Measurements from ENCODE around the gene GRIK3. TPM values are rescaled to one million over a fixed set of nuclear protein-coding genes. Genes with fewer than 3 reads are reported as not detected.

GRIK3 gene
- total RNA-seq, 1 donor from 2014 or later: 3.9 TPM

GRCh38 chr1:36879613-36880012 is 154.7 kb downstream of the GRIK3 start:
- no peak for DNase-seq (ENCODE audit: low spot score)

DNA sequence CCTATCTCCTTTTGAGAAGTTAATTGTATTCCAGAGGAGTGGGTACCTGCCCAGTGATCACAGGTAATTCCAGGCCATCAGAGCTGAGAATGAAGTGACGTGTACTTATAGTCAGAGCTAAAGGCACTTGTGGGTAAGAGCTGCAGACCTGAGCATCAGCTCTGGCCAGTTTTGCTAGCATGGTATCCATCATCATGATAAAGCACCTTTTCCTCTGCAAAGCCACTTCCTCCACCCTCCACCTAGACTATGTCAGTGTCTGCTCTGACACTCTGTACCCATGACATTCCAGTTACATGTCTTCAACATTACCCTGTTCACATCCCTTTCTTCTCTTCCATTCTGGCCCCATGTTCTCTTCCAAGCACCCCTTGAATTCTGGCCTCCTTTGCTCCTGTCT is 157.3 kb downstream of the GRIK3 start:
- no peak for DNase-seq (ENCODE audit: low spot score)

DNA sequence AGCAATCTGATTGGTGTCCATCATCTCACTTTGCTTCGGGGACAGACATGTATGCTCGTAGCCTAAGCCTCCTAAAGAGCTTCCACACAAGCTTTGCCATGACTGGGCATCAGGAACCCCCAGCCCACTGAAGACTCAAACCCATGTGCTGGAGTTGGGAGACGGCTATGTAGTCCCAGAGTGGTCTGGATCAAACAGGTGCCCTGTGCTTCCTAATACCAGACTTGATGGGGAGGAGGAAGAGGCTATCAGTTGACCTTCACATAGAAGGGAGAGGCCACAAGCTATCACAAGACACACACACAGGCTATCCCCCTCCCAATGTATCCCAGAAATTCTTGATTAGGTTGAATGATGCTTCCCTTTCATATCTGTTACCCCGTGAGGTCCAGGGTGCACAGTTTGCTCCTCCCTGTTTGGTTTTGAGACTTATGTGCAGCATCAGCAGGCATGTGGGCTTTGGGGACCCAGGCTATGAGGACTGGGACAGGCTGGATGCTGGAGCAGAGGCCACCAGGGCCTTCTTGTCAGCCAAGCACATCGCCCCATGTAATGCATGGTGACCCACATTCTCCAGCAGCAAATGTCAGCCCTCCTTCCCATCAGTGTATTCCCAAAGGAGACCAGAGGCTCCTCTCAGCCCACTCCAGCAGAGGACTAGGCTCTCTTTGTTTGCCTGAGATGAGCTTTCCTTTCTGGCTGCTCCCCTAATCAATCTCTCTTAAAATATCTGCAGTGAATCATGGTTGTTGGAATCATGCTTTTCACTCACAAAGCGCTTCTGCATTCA is 159.8 kb downstream of the GRIK3 start:
- DNase-seq (ENCODE audit: low spot score): no peak

- no peak for DNase-seq (ENCODE audit: low spot score)
Measured at GRCh38 chr1:36872858-36873257, 161.5 kb downstream of the GRIK3 start.

DNA sequence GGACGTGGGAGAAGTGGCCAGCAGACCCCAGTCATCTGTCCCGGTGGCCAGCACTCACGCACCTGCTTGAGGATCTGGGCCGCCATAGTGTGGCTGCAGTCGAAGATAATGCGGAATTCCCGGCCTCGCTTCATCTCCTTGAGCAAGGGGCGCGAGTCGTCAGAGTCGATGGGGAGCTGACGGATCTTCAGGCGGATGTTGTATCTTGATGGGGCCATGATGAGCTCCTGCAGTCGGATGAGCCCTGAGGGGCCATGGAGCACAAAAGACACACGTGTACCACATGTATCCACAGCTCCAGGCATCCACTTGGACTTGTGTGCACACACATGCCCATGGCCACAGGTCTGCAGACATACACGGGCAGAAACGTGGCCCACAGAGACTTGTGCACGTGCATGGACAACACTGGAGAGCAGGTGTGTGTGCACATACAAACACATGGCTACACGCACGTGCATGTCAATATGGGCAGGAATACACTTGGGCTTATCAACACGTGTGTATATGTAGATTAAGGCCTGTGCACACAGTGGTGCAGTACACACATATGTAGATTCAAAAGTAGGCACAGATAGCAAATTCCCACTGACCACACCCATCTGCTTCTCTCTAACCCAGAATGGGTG is 162.1 kb downstream of the GRIK3 start:
- DNase-seq (ENCODE audit: low spot score): no peak

GRCh38 chr1:36871146-36871971 is 163.0 kb downstream of the GRIK3 start:
- DNase-seq (ENCODE audit: low spot score): no peak

DNA sequence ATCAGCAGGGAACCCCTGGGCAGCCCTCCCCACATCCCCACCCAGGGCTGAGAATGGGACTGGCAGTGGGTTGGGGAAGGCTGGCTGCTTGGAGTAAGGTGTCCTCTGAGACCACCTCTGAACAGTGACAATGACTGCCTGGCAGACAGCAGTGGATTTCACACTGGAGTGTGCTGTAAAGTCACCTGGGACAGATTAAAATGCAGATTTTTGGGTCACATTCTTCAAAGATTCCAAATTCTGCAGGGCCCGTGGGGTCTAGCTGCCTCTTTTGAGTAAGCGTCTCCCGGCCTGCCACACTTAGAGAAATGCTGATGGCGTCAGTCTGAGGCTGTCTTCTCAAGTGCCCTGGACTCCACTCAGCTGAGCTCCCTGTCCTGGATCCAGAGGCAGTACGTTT is 164.5 kb downstream of the GRIK3 start:
- no peak for DNase-seq (ENCODE audit: low spot score)

DNA sequence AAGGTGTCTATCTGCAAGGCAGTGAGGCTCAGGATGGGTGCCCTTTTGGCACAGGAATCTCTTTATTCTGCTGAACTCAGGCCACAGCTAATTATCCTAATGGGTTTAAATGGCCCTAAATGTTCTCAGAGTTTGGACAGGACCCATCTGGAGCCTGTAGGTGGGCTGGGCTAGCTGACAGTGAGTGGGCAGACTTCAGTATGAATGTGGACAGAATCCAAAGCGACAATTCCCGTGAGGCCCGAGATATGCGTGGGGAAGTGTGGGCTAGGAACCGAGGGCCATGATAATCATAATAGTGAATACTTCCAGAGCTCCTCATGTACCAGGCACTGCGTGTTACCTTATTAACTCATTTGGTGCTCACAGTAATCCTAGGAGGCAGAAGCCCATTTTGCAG is 165.3 kb downstream of the GRIK3 start:
- DNase-seq (ENCODE audit: low spot score): no peak

DNA sequence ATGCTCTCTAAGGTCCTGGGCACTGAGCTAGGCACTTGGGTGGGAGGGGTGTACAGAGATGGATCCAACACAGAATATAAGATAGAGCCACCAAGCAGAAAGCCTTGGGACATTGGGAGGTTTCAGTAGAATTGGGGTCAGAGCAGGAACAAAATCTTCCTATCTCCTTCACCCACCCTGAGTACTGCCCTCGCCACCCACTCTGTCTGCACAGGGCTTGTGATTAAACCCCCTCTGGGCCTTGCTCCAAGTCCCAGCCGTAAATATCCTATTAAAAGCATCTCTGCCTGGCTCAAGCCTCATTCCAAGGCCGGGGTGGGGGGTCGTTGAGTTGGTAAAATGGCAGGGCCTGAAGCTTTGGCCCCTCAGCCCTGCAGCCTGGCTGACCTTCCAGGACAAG is 166.7 kb downstream of the GRIK3 start:
- no peak for DNase-seq (ENCODE audit: low spot score)

DNA sequence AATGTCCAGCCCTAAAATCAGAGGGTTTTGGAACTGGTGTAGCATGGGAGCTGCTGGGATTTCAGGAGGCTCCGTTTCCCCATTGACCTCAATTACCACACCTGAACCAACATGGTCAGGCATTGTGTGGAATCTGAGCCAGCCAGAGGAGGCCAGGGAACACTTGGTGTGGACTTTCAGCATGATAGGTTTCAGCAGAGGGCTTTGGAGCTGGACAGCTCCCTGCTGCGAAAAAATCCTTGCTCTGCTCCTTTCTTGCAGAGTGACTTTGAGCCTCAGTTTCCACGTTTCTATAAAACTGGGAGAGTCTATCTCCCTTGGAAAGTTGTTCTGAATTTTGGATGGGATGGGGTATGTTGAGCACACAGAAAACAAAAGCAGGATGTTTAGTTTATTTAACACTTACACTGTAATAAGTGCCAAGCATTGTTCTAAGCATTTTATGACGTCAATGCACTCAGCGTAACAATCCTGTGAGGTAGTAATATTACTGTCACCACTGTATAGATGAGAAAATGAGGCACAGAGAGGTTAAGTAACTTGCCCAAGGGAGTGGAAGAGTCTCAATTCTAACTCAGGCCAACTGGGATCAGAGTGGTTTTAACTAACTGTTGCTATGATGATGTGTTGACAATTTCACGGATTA is 168.0 kb downstream of the GRIK3 start:
- DNase-seq (ENCODE audit: low spot score): peak; percentile 7

DNA sequence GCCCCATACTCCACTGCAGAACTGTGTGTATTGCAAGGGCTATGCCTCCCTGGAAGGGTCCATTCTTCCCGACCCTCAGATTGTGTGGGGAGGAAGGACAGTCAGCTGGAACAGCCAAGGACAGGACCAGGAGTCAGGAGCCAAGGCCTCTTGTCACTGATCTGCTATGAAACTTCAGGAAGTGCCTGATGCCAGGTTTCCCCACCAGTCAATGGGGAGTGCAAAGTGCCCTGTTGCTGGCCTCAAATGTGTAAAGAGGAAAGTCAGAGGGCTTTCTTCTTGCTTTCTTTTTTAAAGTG is 168.8 kb downstream of the GRIK3 start:
- DNase-seq (ENCODE audit: low spot score): no peak

DNA sequence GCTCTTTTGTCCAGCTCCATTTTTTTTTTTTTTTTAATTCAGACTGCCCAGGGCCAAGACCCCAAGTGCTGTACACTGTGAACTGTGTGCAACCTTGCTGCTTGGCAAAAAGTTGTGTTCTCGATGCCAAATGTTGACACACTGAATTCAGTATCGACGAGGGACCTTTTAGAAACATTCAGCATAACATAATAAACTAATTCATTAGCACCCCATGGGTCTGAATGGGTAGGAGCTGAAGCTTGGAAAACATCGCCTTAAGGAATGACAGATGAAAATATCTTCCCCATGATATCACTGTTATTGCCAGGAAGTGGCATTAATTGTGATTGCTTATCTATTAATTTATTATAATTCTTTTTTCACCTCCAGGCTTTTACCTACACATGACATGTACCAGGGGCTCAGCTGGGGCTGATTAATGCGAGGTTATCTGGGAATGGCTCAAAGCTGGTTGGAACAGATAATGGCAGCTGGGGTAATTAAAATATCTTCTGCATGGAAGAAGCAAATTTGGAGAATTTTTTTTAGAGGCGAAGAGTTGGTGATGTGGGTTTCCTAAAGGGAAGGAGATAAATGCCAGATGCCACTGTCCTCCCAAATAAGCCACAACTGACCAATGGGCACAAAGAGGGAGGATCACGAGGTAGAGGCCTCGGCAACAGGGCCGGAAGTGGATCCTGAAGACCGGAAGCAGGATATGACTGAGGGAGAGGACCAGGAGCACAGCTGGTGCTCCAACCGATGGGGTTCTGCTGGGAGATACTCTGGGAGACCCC is 169.3 kb downstream of the GRIK3 start:
- no peak for DNase-seq (ENCODE audit: low spot score)

DNA sequence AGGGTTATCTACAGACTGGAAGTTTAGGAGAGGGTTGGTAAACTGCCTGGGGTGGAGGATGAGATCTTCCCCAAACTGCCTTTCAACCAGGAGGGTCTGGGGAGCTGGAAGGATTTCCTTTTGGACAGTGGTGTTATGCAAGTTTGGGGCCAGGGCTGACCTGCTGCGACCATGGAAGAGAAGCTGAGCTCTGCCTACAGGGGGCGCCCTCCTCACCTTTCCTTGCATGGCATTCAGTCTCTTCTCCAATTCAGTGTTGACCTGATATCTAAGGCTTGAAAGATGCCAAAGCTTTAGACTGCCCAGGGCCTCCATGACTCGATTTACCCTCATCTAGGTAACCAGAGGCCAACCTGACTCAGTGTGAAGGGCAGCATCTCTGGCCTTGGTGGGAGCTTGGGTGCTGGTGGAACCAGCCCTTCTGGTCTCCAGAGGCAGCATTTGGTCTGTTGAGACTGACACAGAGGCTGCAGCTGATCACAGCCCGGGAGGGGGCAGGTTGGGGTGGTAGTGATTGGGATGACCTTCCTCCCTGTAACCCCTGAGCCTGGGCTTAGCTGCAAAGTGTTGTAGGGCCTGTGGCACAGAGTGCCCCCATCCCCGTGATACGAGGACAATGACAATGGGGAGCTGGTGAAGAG is 170.0 kb downstream of the GRIK3 start:
- DNase-seq (ENCODE audit: low spot score): no peak

DNA sequence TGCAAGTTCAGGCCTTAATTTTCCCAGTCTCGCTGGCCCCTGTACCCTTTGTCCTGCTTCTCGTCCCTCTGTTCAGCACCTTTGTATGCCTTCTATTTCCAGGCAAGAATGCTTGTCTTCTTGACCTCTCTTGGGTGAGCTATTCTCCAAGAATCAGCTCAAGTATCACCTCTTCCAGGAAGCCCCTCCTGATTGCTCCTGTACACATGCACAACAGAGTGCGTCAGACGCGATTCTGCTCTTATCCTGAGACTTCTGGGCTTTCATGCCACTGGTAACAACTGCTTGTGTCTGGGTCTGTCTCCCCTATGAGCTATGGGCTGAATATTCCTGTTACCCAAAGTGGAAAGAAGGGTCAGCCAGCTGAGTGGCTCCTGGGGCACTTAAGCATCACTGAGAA is 170.8 kb downstream of the GRIK3 start:
- no peak for DNase-seq (ENCODE audit: low spot score)

DNA sequence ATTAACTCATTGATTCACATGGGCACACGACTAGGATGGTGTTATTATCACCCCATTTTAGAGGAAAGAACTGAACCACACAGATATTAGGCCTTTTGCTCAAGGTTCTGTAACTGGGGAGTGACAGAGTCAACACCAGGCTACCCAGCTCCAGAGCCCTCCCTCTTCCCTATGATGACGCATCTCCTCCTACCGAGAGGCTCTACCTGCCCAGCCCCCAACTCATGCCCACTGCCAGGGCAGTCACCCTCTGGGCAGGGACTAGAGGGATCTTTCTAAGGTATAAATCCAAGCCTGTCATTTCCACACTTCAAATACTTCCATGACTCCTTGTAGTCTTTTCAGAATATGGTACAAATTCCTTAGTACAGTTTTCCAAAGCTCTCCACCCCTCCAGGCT is 171.3 kb downstream of the GRIK3 start:
- DNase-seq (ENCODE audit: low spot score): no peak

GRCh38 chr1:36861375-36861774 is 172.9 kb downstream of the GRIK3 start:
- no peak for DNase-seq (ENCODE audit: low spot score)

DNA sequence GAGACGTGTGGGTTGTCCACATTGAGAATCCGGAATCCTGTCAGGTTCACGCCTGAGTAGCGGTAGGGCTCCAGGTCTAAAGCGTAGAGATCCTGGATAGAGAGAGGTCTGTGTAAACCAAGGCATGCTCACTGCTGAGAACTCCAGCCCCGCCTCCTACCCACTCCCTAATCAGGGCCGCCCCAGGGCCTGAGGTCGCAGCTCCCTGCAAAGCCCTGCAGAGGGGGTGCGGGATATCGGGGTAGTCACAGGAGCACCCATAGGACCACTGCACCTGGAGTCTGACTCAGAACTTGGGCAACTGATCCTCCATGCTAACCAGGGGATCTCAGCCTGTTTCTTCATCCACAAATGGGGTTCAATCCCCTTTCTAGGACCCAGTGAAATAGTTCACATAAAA is 174.4 kb downstream of the GRIK3 start:
- no peak for DNase-seq (ENCODE audit: low spot score)

GRCh38 chr1:36858981-36859380 is 175.3 kb downstream of the GRIK3 start:
- DNase-seq (ENCODE audit: low spot score): no peak

- no peak for DNase-seq (ENCODE audit: low spot score)
Measured at GRCh38 chr1:36858553-36858952, 175.8 kb downstream of the GRIK3 start.

GRCh38 chr1:36857754-36858153 is 176.6 kb downstream of the GRIK3 start:
- no peak for DNase-seq (ENCODE audit: low spot score)
